ENCODE measurements around the gene OMG.

GRCh38 chr17:31296142-31296541 is 897 bp downstream of the OMG start:
- TF ChIP-seq POLR2AphosphoS5 (IDR thresholded peaks at IDR 0.05; ENCODE audit: insufficient read depth, low read depth, low read length), result no peak
- no peak for TF ChIP-seq CTCF (IDR thresholded peaks at IDR 0.05; ENCODE audit: extremely low read depth in 1 of 2, insufficient read depth in 1 of 2, low read depth in 1 of 2, low read length in 2 of 2)
- no peak for TF ChIP-seq POLR2A (IDR thresholded peaks at IDR 0.05; ENCODE audit: low read depth, low read length)
